Head of caudate nucleus (tissue), 42 donors: ENCODE data around the gene XIRP2.
"Not testable (repeated sequence)": the region's sequence is repeated elsewhere in the genome, so short reads cannot be mapped to it uniquely, and the experiment has no call there.

Experiments
- DNase-seq, 42 donors: peaks; one replicate each; pipeline versions ENCODE4 v3.0.0 to v3.0.0-alpha.2; 2020 to 2021; ENCODE audit warnings: mixed read lengths in 7 of 42
- intact Hi-C: fragments of 100-400 bp; cut with DNase I; formaldehyde crosslinking; loops from one replicate; pipeline ENCODE4 v1.15.0; 2022

Gene XIRP2

GRCh38 chr2:167240671-167241070 is 352.4 kb downstream of the XIRP2 start:
- no peak for DNase-seq
- intact Hi-C loops, result no loop called here

GRCh38 chr2:167249197-167249596 is 360.9 kb downstream of the XIRP2 start:
- no peak for DNase-seq
- intact Hi-C loops, result no loop called here

- DNase-seq, result no peak
- intact Hi-C loops, result no loop called here
Observed at GRCh38 chr2:167253025-167253424, 364.7 kb downstream of the XIRP2 start.

GRCh38 chr2:167254721-167255120 is 366.4 kb downstream of the XIRP2 start:
- intact Hi-C loops, result no loop called here
- no peak for DNase-seq

GRCh38 chr2:167258712-167259111 is 370.4 kb downstream of the XIRP2 start:
- no peak for DNase-seq
- intact Hi-C loops, result no loop called here

- intact Hi-C loops, result no loop called here
- peak in 41 of 42 donors; percentile 9 to 81 (median 51) for DNase-seq
Observed at GRCh38 chr2:167264380-167264779, 376.1 kb downstream of the XIRP2 start.

- no peak for DNase-seq
- intact Hi-C loops, result no loop called here
Observed at GRCh38 chr2:167265004-167265403, 376.7 kb downstream of the XIRP2 start.

GRCh38 chr2:167265722-167266121 is 377.4 kb downstream of the XIRP2 start:
- DNase-seq, result no peak
- intact Hi-C loops, result no loop called here

GRCh38 chr2:167268245-167268644 is 380.0 kb downstream of the XIRP2 start:
- DNase-seq, intact Hi-C loops: not testable (repeated sequence)

- no peak for DNase-seq
- intact Hi-C loops, result no loop called here
Observed at GRCh38 chr2:167271932-167272331, 383.7 kb downstream of the XIRP2 start.

- DNase-seq, result no peak
- intact Hi-C loops, result no loop called here
Observed at GRCh38 chr2:167275046-167275445, 386.8 kb downstream of the XIRP2 start.

GRCh38 chr2:167279810-167280209 is 391.5 kb downstream of the XIRP2 start:
- intact Hi-C loops, result no loop called here
- DNase-seq, result peak in 3 of 42 donors; percentile 7 to 12 (median 7)

GRCh38 chr2:167287212-167287611 is 398.9 kb downstream of the XIRP2 start:
- intact Hi-C loops, result no loop called here
- no peak for DNase-seq

GRCh38 chr2:167289651-167290410 is 401.6 kb downstream of the XIRP2 start:
- no peak for DNase-seq
- intact Hi-C loops, result loop anchor here (10.0 kb wide), 1 partner anchor 825 kb away; no protein-coding TSS in a partner anchor

GRCh38 chr2:167292430-167293171 is 404.3 kb downstream of the XIRP2 start, which contains the start of gene B3GALT1:
TSS of gene B3GALT1 (plus strand) at chr2:167293001.
- intact Hi-C loops, result loop anchor here (10.0 kb wide), 1 partner anchor 822 kb away; no protein-coding TSS in a partner anchor
- peak; percentile 74 to 96 (median 92) for DNase-seq

- DNase-seq, result peak in 41 of 42 donors; percentile 20 to 73 (median 53)
Observed at GRCh38 chr2:167293172-167293781, 405.0 kb downstream of the XIRP2 start.

GRCh38 chr2:167293943-167294775 is 405.9 kb downstream of the XIRP2 start:
- DNase-seq, result peak in 41 of 42 donors; percentile 33 to 81 (median 55)
- intact Hi-C loops, result loop anchor here (10.0 kb wide), 1 partner anchor 821 kb away; no protein-coding TSS in a partner anchor

More at GRCh38 chr2:167293172-167293781, 405.0 kb downstream of the XIRP2 start:
- intact Hi-C loops, result loop anchor here (10.0 kb wide), 1 partner anchor 822 kb away; no protein-coding TSS in a partner anchor

- intact Hi-C loops, result loop anchor here (10.0 kb wide), 1 partner anchor 820 kb away; no protein-coding TSS in a partner anchor
- no peak for DNase-seq
Observed at GRCh38 chr2:167294776-167295140, 406.5 kb downstream of the XIRP2 start.

GRCh38 chr2:167297292-167297691 is 409.0 kb downstream of the XIRP2 start:
- intact Hi-C loops, result loop anchor here (10.0 kb wide), 1 partner anchor 818 kb away; no protein-coding TSS in a partner anchor
- no peak for DNase-seq
